SKM-1 treated with dmso at 0.1 percent for 144 hours (cell line): ENCODE data around the gene ZNF544.

Source experiments
- DNase-seq: peaks from one replicate; lab custom pipeline; 2025; ENCODE audit not compliant: unreplicated experiment; lab: John Stamatoyannopoulos, UW

ZNF544 gene

DNA sequence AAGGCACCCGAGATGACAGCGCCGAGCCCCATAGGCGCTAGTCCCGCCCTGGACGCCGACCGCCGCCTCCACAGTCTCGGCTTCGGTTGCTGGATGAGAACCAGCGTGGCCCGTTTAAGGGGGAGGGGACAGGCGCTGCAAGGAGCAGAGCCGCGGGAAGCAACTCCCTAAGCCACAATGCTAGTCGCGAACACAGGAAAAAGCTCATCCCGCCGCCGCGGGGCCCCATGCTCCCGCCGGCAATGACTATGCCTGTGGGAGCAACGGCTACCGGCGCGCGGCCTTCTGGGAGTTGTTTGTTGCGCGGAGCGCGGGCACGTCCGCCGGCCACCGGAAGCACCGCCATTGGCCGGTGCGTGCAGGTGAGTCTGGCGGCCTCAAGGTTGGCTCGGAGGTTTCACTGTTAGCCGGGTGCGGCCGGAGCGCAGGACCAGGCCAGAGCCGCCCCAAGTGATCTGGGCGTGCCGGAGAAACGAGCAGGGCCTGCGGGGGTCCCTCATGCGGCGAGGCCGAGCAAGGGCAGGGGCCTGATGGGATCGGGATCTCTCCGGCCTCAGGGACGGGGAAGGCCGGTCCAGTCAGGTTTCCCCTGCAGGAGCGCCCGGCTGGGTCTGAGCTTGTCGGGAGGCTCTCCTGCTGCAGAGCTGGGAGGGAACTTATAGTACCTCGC lies at the start of gene ZNF544:
Gene ZNF544 (plus strand): TSS at position 330 of the 670 bp plus-strand sequence. CDS start 15,110 bp downstream, outside the sequence.
- DNase-seq, result no peak

DNA sequence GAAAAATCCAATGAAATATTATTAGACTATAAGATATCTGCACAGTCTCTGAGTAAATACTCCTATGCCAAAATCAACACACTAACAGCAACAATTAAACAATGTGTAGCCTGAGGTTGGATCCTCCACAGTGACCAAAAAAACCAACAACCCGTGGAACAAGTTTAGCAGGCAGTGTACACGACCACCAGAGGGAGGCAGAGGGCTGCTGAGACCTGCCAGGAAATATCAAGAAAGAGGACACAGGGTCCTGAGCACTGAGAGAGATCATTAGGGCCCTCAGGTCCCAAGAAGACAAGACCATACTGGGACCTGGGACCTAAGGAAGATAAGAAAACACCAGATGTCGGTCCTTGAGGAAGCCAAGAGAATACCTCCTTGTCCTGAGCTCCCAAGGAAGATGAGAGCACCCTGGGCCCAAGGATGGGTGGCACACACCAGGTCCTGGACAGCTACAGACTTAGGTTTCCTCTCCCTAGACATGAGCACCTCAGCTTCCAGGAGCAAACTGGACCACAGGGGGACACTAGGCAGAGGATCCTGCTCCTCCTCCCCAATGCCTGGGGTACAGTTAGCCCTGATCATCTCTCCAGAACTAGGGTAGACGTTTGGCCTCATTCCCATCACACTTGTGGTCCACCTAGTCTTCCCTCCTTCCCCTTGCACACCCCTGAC lies 46.7 kb upstream of the ZNF544 start:
- peak; percentile 12 for DNase-seq

DNA sequence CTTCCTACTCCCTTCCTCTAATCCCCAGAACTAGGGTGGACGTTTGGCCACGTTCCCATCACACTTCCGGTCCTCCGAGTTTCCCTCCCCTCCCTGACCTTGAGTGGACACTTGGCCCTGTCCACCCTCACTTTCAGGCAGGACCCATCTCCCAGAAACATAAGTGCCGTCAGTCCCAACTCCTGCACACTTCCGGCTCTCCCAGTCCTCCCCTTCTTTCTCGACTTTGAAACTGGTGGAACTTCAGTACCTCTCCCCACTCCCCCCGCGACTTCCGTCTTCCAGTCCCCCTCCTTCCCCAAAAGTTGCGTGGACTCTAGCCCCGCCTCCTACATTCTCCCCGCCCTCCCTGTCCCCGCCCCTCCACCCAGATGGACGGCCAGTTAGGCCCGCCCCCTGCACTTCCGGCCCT lies 46.1 kb upstream of the ZNF544 start:
- DNase-seq, result peak; percentile 66

DNA sequence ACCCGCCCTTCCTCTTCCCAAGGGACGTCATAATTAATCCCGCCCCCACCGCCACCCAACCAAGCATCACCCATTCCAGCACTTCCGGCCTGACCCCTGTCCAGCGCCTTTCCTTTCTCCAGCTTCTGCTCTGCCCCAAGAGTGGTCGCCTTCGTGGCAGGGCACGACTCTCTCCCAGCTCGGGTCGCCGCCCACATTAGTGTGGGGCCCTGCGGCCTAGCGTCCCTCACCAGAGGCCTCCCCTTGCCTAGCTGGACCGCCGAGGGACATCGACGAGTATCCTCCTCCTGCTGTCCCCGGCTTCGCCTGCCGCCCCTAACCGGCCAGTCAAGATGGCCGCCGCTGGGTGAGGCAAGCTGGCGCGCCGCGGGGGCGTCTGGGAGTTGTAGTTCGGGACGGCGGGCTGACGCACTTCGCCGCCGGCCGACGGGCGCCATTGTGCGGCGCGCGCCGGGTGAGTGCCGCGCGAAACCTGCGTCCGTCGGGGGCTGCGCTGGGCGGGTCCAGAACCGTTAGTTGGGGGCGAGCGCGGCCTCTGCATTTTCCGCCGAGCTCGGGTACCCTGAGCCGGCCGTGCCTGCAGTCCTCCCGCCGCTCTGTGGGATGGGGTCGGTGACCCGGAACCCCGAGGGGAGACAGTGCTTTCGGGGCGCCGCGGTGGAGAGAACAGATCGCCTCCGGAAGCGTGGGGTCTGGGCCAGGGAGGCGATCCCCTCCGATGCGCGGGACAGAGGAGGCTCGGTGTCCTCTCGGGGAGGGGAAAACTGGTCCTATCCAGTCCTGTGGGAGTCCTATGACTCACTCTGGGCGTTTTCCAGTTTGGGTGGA lies 45.5 kb upstream of the ZNF544 start, which contains the start of gene ZNF274:
Gene ZNF274 (plus strand): TSS at position 73 of the 828 bp plus-strand sequence. CDS start 905 bp downstream, outside the sequence.
- peak; percentile 27 for DNase-seq

DNA sequence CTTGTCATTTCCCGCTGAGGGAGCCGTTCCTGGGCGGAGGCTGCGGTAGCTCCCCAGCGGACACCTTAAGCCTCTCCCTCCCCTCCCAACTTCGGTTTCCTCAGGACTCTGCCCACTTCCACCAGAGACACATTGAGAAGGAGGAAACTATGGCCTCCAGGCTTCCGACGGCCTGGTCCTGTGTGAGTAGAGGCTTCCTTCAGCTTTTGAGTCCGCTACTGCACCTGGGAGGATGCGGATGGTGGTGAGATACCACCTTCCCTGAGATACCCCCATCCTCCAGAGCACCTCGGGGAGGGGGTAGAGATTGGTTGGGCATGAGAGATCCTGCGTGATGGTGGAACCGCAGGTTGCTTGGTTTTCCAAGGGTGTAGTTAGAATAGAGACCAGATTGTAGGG lies 44.9 kb upstream of the ZNF544 start:
- no peak for DNase-seq

DNA sequence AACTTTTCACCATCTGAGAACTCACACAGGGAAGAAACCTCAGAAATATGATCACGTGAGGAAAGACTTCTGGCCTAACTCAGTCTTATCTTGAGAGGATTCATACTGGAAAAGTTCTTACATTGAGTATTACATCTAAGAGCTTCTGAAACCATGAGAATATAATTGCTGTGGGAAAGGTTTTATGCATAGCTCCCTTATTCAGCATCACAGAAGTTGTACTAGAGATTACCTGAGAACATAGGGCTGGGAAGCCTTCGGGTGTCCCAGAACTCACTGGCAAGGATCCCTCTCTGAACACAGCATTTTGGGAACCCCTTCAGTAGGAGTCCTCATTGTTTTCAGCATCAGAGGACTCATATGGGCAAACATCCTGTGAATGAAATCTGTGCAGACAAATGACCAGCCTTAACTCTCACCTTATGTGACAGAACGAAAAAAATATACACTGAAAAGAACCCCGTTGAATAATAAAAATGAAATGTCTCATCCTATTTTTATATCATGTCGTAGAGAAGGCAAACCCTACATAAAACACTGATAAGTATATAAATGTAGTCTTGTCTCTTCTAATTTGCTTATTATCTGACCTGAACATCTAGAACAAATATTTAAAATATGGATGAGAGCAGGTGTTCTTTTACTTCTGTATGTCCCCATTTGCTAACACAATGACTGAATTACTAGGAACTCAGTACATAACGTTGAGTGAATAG lies 31.7 kb upstream of the ZNF544 start:
- DNase-seq, result no peak

DNA sequence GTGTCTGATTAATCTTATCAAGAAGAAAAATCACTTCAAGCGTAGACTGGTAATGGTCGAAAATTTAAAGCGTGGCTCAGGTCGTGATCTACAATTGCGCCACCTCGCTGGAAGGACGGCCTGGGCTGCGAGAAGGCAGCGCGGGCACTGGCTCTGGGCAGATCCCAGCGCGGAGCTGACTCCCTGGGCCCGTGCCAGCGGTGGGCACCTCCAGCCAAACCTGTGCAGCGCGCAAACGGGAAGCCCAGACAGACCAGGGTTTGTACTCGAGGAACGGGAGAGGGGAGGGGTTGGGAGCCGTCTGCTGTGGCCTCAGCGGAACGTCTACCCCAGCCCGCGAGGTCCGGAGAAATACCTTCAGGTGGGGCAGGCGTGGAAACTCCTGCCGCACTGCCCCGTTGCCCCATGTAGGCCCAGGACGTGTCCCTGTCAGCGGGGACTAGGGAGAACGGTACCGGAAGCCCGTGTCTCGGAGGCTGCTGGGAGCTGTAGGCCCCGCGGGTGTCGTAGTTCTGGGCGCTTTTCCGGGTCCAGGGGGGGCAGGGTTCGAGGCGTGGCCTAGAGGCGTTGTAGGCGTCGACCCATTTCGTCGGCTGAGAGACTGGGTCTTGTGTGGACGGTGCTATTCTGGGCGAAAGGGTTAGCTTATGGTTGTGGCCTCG lies 24.8 kb upstream of the ZNF544 start:
- DNase-seq, result no peak

DNA sequence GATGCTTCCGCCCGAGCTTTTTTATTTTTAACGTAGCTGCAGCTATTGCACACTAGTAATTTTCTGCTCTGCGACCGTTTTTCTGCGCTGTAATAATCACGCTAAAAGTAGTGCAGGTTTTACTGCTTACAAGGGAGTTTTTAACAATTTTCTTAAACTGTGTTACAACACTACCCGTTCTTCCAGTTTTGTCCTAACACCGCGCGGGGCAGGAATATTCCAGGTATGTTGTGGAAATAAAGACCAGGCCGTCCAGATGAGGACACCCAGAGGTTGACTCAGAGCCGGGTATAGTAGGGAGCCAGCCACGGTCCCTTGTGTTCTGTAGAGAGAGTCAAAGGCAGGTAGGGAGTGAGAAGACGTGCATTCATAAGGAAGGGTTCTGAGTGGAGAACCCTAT lies 24.1 kb upstream of the ZNF544 start:
- no peak for DNase-seq

DNA sequence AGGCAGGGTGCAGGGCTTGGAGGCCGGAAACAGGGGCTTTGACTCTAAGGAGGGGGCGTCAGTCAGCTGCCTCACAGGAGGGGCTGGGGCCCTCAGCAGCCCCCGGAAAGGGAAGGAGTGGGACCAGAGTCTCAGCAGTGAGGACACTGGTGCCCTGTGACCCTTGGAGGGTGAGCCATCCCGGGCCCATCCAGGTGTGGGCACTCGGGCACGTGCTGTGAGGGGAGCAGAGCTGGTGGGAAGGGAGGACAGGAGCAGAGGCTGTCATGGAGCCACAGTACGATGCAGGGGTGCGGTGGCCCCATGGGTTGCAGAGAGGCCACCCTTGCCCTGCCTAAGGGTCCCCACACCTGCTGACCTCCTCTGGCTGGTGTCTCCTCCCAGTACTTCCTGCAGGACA lies 19.1 kb upstream of the ZNF544 start:
- no peak for DNase-seq

DNA sequence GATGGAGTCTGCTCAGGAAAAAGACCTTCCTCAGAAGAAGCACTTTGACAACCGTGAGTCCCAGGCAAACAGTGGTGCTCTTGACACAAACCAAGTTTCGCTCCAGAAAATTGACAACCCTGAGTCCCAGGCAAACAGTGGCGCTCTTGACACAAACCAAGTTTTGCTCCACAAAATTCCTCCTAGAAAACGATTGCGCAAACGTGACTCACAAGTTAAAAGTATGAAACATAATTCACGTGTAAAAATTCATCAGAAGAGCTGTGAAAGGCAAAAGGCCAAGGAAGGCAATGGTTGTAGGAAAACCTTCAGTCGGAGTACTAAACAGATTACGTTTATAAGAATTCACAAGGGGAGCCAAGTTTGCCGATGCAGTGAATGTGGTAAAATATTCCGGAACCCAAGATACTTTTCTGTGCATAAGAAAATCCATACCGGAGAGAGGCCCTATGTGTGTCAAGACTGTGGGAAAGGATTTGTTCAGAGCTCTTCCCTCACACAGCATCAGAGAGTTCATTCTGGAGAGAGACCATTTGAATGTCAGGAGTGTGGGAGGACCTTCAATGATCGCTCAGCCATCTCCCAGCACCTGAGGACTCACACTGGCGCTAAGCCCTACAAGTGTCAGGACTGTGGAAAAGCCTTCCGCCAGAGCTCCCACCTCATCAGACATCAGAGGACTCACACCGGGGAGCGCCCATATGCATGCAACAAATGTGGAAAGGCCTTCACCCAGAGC lies 16.2 kb upstream of the ZNF544 start:
- DNase-seq, result no peak

DNA sequence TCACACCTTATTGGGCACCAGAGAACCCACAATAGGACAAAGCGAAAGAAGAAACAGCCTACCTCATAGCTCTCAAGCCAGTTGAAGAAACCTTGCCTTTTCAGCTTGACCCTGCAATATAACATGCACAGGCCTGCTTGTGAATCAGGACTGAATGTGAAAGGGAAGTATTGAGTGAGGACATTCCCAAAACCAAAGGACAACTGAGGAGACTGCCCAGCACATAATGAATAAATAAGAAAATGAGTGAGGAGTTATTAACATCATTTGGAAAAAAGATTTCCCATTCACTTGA lies 15.7 kb upstream of the ZNF544 start:
- DNase-seq, result no peak

DNA sequence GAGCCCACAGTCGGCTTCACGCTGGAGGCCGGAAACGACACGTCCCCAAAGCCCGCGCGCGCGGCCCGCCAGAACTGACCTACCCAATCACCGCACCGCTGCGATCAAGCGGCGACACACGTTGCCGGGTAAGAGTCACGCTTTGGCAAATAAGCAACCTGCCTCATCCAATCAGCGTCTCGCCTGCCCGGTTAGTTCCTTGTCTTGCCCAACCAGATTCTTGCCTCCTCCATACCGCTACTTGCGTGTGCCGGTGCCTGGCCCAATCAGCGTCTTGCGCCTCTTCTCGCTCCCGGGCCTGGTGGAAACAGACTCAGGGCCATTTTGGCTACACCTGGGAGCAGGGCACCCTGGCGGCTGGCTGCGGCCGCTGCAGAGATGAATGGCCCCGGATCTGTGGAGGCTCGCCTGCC lies 11.6 kb upstream of the ZNF544 start:
- DNase-seq, result no peak

DNA sequence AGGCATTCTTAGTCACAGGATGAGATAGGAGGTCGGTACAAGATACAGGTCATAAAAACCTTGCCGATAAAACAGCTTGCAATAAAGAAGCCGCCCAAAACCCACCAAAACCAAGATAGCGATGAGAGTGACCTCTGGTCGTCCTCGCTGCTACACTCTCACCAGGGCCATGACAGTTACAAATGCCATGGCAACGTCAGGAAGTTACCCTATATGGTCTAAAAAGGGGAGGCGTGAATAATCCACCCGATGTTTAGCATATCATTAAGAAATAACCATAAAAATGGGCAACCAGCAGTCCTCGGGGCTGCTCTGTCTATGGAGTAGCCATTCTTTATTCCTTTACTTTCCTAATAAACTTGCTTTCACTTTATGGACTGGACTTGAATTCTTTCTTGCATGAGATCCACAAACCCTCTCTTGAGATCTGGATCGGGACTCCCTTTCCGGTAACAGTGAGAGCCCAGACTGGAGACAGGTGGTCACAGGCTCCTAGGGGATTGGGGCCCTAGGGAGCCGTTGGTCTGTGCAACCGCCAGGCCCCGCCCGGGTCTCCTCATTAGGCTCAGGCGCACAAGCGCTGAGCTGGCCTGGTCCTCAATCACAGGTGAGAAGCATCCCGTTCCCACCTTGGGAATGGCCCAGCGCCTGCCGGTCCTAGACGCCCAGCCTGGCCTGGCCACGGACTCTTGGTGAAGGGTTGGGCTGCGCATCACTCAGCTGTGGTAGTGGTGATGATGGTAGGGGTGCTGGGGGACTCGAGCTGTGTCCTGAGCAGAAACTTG lies 10.9 kb upstream of the ZNF544 start:
- no peak for DNase-seq

DNA sequence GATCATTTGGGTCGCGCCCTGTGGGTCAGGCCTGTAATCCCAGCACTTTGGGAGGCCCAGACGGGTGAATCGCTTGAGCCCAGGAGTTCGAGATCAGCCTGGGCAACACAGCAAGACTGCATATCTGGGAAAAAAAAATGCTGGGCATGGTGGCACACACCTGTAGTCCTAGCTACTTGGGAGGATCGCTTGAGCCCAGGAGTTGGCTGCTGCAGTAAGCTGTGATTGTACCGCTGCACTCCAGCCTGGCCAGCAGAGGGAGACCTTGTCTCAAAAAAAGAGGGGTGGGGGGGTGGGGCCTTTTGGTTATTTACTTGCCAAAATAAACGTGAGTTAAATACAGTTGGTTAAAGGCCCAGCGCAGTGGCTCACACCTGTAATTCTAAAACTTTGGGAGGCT lies 9.8 kb upstream of the ZNF544 start:
- no peak for DNase-seq

DNA sequence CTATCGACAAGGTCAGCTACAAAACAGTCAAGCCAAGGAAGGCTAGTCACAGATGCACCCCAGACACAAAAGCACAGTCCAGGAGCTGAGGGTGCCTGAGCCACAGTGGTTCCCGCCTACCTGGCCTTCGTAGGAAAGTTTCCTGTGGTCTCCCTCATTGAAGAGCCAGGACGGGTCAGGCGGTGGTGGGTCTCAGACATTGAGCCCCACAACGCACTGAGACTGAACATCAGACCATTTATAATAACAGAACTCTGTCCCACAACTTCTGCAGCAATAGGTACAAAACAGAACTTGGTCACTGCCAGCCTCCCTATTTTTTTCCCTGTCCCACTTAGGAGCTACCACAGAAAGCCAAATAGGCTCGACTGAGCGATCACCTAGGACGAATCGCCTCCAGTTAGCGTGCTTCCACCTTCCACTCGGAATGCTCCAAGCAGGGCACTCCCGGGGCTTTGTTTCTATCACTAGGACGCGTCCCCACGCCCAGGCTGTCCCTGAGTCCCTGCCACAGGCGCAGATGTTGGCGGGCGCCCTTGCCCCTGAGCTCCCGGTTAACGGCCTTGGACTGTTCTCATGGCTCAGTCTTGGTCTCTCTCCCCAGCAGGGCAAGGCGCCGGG lies 640 bp upstream of the ZNF544 start:
- DNase-seq, result no peak

DNA sequence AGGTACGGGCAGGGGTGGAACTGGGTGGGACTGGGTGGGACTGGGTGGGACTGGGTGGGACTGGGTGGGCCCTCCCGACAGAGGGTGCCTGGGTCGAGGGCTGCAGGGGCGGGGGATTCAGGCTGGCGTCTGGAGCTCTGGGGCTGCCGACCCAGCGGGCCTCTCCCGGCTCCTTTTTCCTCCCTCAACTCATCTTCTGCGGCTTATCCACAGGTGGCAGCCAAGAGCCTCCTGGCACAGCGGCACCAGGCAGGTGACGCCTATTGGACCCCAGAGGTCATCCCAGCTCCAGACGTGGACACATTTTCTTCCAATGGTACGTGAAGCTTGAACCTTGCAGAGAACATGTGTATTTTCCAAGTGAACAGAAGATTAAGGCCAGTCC lies 533 bp downstream of the ZNF544 start:
- no peak for DNase-seq

DNA sequence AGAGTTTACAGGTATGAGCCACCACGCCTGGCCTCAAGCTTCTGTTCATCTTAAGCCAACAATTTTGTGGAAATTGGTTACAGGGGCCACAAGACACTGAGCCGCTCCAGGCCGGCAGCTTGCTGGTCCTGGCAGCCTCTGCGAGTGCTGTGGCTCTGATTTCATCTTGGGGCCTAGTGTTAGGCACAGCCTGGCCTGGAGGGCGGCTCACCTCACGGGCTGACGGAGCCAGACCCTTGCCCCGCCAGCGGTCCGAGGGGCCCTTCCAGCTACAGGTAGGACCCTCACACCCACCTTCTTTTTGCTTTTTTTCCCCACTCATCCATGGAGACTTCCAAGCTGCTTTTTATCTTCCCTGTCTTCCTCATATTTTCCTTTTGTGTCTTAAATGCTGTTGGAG lies 8.6 kb downstream of the ZNF544 start:
- no peak for DNase-seq

DNA sequence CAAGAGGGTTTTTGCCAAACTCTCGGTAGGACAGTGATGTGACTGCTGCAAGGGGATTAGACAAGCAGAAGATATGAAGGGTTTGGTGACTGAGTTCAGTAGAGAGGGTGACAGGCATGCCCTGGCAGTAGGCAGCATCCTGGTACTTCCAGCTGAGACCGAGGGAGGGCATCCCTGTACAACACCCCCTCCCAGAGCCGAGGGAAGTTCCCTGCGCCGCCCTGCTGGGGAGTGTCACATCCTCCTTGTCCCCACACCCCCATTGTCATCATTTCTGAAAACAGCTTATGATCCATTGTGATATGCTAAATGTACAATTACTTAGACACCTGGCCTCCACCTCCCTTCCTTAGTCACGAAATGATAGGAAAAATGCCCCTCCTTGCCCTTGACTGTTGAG lies 14.6 kb downstream of the ZNF544 start:
- no peak for DNase-seq

DNA sequence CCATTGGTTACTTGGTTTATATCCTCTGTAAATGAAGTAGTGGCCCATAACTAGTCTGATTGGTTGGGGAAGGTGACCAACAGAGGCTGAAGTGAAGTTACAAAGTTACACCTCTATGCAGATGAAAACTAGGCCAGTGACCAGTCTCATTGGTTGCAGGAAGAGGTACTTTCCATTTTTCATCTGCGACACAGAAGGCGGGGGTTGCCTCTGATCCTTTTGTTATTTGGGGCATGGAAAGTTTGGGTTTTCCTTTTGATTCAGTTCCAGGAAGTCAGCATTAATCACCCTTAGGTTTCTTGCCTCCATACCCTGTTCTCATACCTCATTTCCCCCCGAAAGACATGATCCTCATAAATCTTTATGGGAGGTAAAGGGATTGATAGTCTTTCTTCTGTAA lies 20.2 kb downstream of the ZNF544 start:
- no peak for DNase-seq
